Fibroblast of pulmonary artery (primary cell): ENCODE measurements around the gene EPB41L4A.

Experiments
- DNase-seq: peaks from one replicate; pipeline ENCODE4 v3.0.0-alpha.2; 2010; ENCODE audit warnings: low read depth
- H3K4me3 ChIP-seq: replicated peaks from 2 replicates; pipeline ENCODE4 v1.5.1; 2011; ENCODE audit warnings: low read depth, mild to moderate bottlenecking, control low read depth, low read length, moderate library complexity
- TF ChIP-seq, protein P1 (sequence below): IDR thresholded peaks from 2 replicates; pipeline ENCODE4 v1.5.1; 2011; ENCODE audit warnings: mild to moderate bottlenecking, control low read depth, low read length, inconsistent platforms; ENCODE audit errors: missing control alignments

Gene EPB41L4A

DNA sequence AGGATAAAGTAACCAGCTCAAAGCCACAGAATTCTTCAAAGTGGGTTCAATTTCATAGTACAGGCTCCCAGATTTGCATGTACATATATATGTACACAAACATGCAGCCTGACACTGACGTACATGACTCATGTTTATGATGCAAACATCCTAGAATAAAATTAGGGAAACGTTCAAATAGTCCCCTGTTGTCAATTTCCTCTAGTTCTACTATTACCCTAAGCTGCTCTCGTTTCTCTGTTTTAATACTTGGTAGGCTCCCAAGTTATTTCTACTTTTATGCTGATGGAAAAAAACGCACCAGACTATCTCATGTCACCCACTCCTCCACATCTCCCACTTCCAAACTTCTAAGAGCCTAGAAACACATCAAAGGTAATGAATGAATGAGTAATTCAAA, 229.7 kb downstream of the EPB41L4A start:
- no peak for DNase-seq
- H3K4me3 ChIP-seq = no peak overlapping the region
- TF ChIP-seq, protein P1, sequence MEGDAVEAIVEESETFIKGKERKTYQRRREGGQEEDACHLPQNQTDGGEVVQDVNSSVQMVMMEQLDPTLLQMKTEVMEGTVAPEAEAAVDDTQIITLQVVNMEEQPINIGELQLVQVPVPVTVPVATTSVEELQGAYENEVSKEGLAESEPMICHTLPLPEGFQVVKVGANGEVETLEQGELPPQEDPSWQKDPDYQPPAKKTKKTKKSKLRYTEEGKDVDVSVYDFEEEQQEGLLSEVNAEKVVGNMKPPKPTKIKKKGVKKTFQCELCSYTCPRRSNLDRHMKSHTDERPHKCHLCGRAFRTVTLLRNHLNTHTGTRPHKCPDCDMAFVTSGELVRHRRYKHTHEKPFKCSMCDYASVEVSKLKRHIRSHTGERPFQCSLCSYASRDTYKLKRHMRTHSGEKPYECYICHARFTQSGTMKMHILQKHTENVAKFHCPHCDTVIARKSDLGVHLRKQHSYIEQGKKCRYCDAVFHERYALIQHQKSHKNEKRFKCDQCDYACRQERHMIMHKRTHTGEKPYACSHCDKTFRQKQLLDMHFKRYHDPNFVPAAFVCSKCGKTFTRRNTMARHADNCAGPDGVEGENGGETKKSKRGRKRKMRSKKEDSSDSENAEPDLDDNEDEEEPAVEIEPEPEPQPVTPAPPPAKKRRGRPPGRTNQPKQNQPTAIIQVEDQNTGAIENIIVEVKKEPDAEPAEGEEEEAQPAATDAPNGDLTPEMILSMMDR = no peak

DNA sequence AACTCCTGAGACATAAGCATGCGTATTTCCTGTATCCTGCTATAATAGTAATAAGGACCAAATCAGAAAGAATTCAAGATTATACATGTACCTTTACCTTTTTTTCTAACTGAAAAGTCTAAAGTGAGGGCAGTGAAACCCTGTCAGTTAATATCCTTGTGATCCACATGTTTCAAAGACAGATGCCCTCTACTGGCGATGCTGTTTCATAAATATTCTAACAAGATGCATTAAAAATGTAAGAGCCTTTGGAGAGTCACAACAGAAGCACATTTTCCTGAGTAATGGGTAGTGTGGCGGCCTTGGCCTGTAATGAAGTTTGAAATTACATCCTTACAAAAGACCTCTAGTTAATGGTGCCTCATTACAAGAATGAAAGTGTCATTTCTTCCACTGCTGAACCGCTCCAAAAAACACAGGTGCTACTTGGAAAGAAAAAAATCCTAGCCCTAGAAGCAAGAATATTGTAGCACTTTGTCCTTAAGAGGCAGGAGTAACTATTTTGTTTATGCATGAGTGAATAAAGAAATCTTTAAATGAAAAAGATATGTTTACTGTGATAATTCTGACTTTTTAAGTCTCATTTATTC, 232.6 kb downstream of the EPB41L4A start:
- TF ChIP-seq, protein P1 = peak; percentile 70
- no peak overlapping the region for H3K4me3 ChIP-seq
- peak; percentile 65 for DNase-seq

DNA sequence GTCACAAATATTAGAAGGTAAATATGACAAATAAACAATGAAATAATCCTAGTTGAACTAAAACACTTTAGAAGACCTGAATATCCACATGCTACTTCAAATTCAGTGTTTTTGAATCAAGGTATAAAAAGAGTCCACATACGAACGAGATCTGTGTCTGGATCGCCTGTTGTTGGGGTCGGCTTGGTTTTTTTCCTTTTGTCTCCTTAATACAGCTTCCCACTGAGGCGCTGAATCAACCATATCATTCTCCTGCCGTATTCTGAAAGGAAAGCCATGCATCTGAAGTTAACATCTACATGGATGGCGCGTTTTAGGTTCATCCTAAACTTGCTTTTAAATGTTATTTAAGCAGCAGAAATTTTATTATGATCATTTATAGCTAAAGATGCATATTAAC, 235.2 kb downstream of the EPB41L4A start:
- TF ChIP-seq, protein P1 = no peak
- H3K4me3 ChIP-seq = no peak overlapping the region
- no peak for DNase-seq

DNA sequence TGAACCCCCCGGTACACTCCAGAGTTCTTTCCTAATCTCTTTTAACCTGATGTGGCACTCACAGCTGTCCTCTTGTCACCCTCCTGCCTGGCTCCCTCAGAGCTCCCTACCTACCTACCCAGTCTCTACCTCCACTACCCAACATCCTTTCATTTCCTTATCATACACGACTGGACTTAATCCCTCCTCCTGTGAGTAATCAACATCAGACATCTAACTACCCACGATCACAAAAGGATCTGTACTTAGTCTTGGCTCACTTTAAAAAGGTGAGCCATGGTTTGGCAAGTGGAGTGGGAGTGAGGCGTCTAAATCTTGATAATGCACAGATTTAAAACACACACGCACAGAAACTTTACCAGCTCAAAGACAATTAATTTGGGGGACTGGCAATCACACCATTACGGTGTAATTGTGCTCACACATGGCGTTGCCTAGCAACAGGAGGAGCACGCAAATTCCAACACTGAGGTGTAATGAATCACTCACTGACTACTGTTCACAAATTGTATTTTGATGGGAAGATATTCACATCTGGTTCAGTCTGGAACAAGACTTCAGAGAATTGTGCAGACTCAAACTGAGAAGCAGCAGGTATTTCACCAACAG, 235.9 kb downstream of the EPB41L4A start:
- no peak overlapping the region for H3K4me3 ChIP-seq
- TF ChIP-seq, protein P1 = no peak
- DNase-seq = peak; percentile 20

DNA sequence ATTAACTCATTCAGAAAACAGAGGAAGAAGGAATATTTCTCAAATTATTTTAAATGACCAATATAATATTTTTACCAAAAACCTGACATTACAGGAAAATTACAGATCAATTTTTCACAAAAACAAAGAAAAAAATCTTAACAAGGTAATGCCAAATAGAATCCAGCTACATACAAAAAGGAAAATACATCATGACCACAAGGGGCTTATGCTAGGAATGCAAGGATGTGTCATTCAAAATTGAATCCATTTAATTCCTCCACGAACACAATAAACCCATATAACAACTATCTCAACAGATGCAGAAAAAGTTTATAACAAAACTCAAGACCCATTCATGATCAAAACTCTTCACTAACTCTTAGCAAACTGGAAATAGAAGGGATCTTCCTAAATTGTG, 239.8 kb downstream of the EPB41L4A start:
- DNase-seq = no peak
- TF ChIP-seq, protein P1 = no peak
- H3K4me3 ChIP-seq = no peak overlapping the region

DNA sequence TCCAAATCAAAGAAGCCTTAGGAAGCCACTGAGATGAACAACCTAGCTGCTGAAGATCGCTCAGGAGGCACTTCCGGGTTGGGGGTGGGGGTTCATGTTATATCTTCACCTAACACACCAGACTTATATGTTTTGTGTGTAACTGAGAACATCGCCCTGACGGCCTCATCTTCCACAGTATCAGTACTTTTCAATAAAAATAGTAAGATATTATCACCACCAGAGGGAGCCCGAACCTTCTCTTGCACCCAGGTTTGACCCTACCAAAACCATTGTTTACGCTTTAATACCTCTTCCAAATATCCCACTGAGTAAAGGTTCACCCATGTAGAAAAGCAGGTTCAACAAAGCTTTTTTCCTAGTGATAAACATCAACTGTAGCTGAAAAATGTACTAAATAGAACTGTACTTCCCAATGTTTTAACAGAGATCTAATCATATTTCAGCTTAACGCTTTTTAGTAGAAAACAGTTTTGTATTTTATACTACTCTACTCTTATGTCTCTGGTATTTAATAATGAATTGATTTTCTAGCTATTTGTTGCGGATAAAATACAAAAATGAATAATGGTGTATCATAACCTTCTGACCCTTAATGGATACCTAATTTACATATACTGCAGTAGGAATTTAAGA, 244.0 kb downstream of the EPB41L4A start:
- H3K4me3 ChIP-seq = no peak overlapping the region
- DNase-seq = peak; percentile 70
- TF ChIP-seq, protein P1 = peak; percentile 64
